T1000 (cell line): ENCODE measurements around the gene SAC3D1.
"Not testable (repeated sequence)": the region's sequence is repeated elsewhere in the genome, so short reads cannot be mapped to it uniquely, and the experiment has no call there.

Experiments used
- DNase-seq: peaks from one replicate; lab custom pipeline; 2025; ENCODE audit warnings: mixed read lengths; lab: John Stamatoyannopoulos, UW

Gene SAC3D1

GRCh38 chr11:65040847-65041622, at the start of gene SAC3D1:
Gene SAC3D1 (plus strand): TSS chr11:65041210. CDS start chr11:65041293, 83 bp downstream.
- DNase-seq: peak; percentile 91

- no peak for DNase-seq
Observed at GRCh38 chr11:64994318-64994717, 46.7 kb upstream of the SAC3D1 start.

GRCh38 chr11:64996327-64996709, 44.7 kb upstream of the SAC3D1 start:
- no peak for DNase-seq

GRCh38 chr11:64996710-64997380, 44.2 kb upstream of the SAC3D1 start, which contains the start of gene BATF2:
Gene BATF2 (minus strand): TSS chr11:64996971. CDS start chr11:64996914, 57 bp downstream.
- no peak for DNase-seq

GRCh38 chr11:64998141-64998540, 42.9 kb upstream of the SAC3D1 start:
- no peak for DNase-seq

- DNase-seq: no peak
Observed at GRCh38 chr11:64998690-64999431, 42.1 kb upstream of the SAC3D1 start.

GRCh38 chr11:64999478-64999877, 41.5 kb upstream of the SAC3D1 start:
- DNase-seq: no peak

- DNase-seq: no peak
Observed at GRCh38 chr11:65002706-65003105, 38.3 kb upstream of the SAC3D1 start.

- DNase-seq: no peak
Observed at GRCh38 chr11:65003282-65003681, 37.7 kb upstream of the SAC3D1 start.

- DNase-seq: not testable (repeated sequence)
Observed at GRCh38 chr11:65003968-65004367, 37.0 kb upstream of the SAC3D1 start.

- DNase-seq: no peak
Observed at GRCh38 chr11:65008016-65008415, 33.0 kb upstream of the SAC3D1 start.

- DNase-seq: no peak
Observed at GRCh38 chr11:65008873-65009272, 32.1 kb upstream of the SAC3D1 start.

- peak; percentile 85 for DNase-seq
Observed at GRCh38 chr11:65013130-65013887, 27.7 kb upstream of the SAC3D1 start.

- DNase-seq: peak; percentile 88
Observed at GRCh38 chr11:65013888-65014725, 26.9 kb upstream of the SAC3D1 start, which contains the start of gene ARL2. Gene ARL2 (plus strand): TSS chr11:65014160. CDS start chr11:65014208, 48 bp downstream.

GRCh38 chr11:65014726-65015227, 26.2 kb upstream of the SAC3D1 start:
- no peak for DNase-seq

GRCh38 chr11:65016705-65017104, 24.3 kb upstream of the SAC3D1 start:
- DNase-seq: no peak

GRCh38 chr11:65017937-65018336, 23.1 kb upstream of the SAC3D1 start:
- no peak for DNase-seq

- no peak for DNase-seq
Observed at GRCh38 chr11:65019824-65020223, 21.2 kb upstream of the SAC3D1 start.

- DNase-seq: no peak
Observed at GRCh38 chr11:65021003-65021402, 20.0 kb upstream of the SAC3D1 start.

GRCh38 chr11:65021509-65021908, 19.5 kb upstream of the SAC3D1 start:
- DNase-seq: no peak

- DNase-seq: not testable (repeated sequence)
Observed at GRCh38 chr11:65023502-65023901, 17.5 kb upstream of the SAC3D1 start.
